HCT116 (cell line): ENCODE results near the gene CNR2. TPM values are rescaled to one million over a fixed set of nuclear protein-coding genes. Genes with fewer than 3 reads are reported as not detected.

Experiments
- ATAC-seq: fragments of 200-7000 bp; cut with Tn5 transposase; 2 replicates; pipeline ENCODE4 v1.9.1; 2020; ENCODE audit warnings: mild to moderate bottlenecking, moderate library complexity
- BruUV-seq: library from RNA; stranded (reverse); fragments of 400-500 nt; replicated peaks from 2 replicates; lab custom pipeline; 2021; lab: Mats Ljungman, UMichigan
- CTCF ChIA-PET: fragments of 300-600 bp; sonication (Branson Sonifier 250); formaldehyde crosslinking; loops from one replicate; lab custom pipeline; 2021; ENCODE audit warnings: antibody characterized with exemption; lab: Charles Lee
- POLR2A ChIA-PET: fragments of 300-600, 350-600 bp; sonication (Branson Sonifier 250); formaldehyde crosslinking; loops from one replicate; lab custom pipeline; 2021; ENCODE audit warnings: antibody characterized with exemption; lab: Charles Lee
- RAD21 ChIA-PET, 2 experiments: fragments of 300-600 bp; sonication (Branson Sonifier 250); formaldehyde crosslinking; loops; one replicate each; lab custom pipeline; 2023; ENCODE audit warnings: low total read pairs in 2 of 2; ENCODE audit not compliant: uncharacterized antibody in 2 of 2, unreplicated experiment in 2 of 2, low non-redundant PET in 1 of 2; lab: Charles Lee
- DNase-seq: peaks from one replicate; pipeline ENCODE4 v3.0.0-alpha.2; 2010; ENCODE audit warnings: low read depth, low spot score
- H2AFZ ChIP-seq: fragments of 200-600 bp; shearing (Covaris generic), sonication (generic); 2 replicates; pipeline ENCODE4 v1.6.1; 2017; ENCODE audit warnings: low read depth, mixed run types, mixed read lengths, antibody characterized with exemption, low read length; ENCODE audit not compliant: poor library complexity, severe bottlenecking
- H3K27ac ChIP-seq: 2 replicates; pipeline ENCODE4 v1.5.1; 2012; ENCODE audit warnings: low read depth, low read length
- H3K27me3 ChIP-seq: fragments of 200-600 bp; sonication (generic); 2 replicates; pipeline ENCODE4 v1.6.1; 2016; ENCODE audit warnings: mixed run types, low read length, mixed read lengths; ENCODE audit not compliant: insufficient read depth
- H3K36me3 ChIP-seq, 2 experiments: fragments of 200-500 bp in 1 of 2; fragments of 200-600 bp in 1 of 2; sonication (Bioruptor generic) in 1 of 2; sonication (generic) in 1 of 2; 2 replicates each; pipeline versions ENCODE4 v1.5.1 to v1.6.1; 2014 to 2016; ENCODE audit warnings: low read length in 2 of 2, inconsistent platforms in 1 of 2, mixed read lengths in 1 of 2, mixed run types in 1 of 2; ENCODE audit not compliant: insufficient read depth in 2 of 2, control insufficient read depth in 1 of 2
- H3K4me1 ChIP-seq, 2 experiments: fragments of 200-600 bp in 1 of 2; sonication (generic) in 1 of 2; 2 replicates each; pipeline versions ENCODE4 v1.5.1 to v1.6.1; 2012 to 2017; ENCODE audit warnings: low read length in 2 of 2, inconsistent platforms in 1 of 2, mild to moderate bottlenecking in 1 of 2, mixed read lengths in 1 of 2, mixed run types in 1 of 2, moderate library complexity in 1 of 2; ENCODE audit not compliant: insufficient read depth in 2 of 2, control insufficient read depth in 1 of 2
- H3K4me2 ChIP-seq: fragments of 200-600 bp; sonication (generic); 2 replicates; pipeline ENCODE4 v1.6.1; 2017; ENCODE audit warnings: mixed run types, low read length, mixed read lengths
- H3K4me3 ChIP-seq, 2 experiments: fragments of 200-600 bp in 1 of 2; sonication (generic) in 1 of 2; replicated peaks in 1 of 2; 2 replicates each; pipeline ENCODE4 v1.5.1; 2011 to 2016; ENCODE audit warnings: low read length in 2 of 2, control low read depth in 1 of 2, low read depth in 1 of 2, mild to moderate bottlenecking in 1 of 2, mixed read lengths in 1 of 2, mixed run types in 1 of 2
- H3K79me2 ChIP-seq: fragments of 200-600 bp; sonication (generic); 2 replicates; pipeline ENCODE4 v1.6.1; 2017; ENCODE audit warnings: mild to moderate bottlenecking, mixed run types, low read length, moderate library complexity, mixed read lengths; ENCODE audit not compliant: insufficient read depth
- H3K9ac ChIP-seq: fragments of 200-600 bp; sonication (generic); 2 replicates; pipeline ENCODE4 v1.6.1; 2016; ENCODE audit warnings: low read length, mixed read lengths
- H3K9me2 ChIP-seq: fragments of 200-600 bp; sonication (generic), shearing (Covaris generic); 2 replicates; pipeline ENCODE4 v1.6.1; 2017; ENCODE audit warnings: mixed run types, mild to moderate bottlenecking, moderate library complexity; ENCODE audit not compliant: insufficient read depth
- H3K9me3 ChIP-seq, 2 experiments: fragments of 200-500 bp in 1 of 2; fragments of 200-600 bp in 1 of 2; sonication (Bioruptor generic) in 1 of 2; sonication (generic) in 1 of 2; 2 replicates each; pipeline ENCODE4 v1.6.1; 2014 to 2017; ENCODE audit warnings: low read length in 2 of 2, mixed read lengths in 2 of 2, inconsistent platforms in 1 of 2, low read depth in 1 of 2, mild to moderate bottlenecking in 1 of 2, mixed run types in 1 of 2, moderate library complexity in 1 of 2; ENCODE audit not compliant: control insufficient read depth in 1 of 2, insufficient read depth in 1 of 2
- H4K20me1 ChIP-seq: fragments of 200-600 bp; sonication (generic), shearing (Covaris generic); 2 replicates; pipeline ENCODE4 v1.6.1; 2017; ENCODE audit warnings: mixed run types, mild to moderate bottlenecking, moderate library complexity; ENCODE audit not compliant: insufficient read depth
- CEBPB ChIP-seq: IDR thresholded peaks from 2 replicates; pipeline ENCODE4 v1.6.1; 2012; ENCODE audit warnings: low read depth
- EGR1 ChIP-seq: IDR thresholded peaks from 2 replicates; pipeline ENCODE4 v1.6.1; 2012; ENCODE audit warnings: low read depth
- ELF1 ChIP-seq: IDR thresholded peaks from 2 replicates; pipeline ENCODE4 v1.6.1; 2012; ENCODE audit warnings: low read depth, borderline replicate concordance
- FOSL1 ChIP-seq: IDR thresholded peaks from 2 replicates; pipeline ENCODE4 v1.6.1; 2012; ENCODE audit warnings: low read depth
- JUND ChIP-seq: IDR thresholded peaks from 2 replicates; pipeline ENCODE4 v1.6.1; 2012
- POLR2A ChIP-seq: IDR thresholded peaks from 2 replicates; pipeline ENCODE4 v1.7.0; 2011; ENCODE audit warnings: borderline replicate concordance; ENCODE audit not compliant: insufficient read depth, insufficient read length; ENCODE audit errors: extremely low read depth
- POLR2AphosphoS5 ChIP-seq: IDR thresholded peaks from 2 replicates; pipeline ENCODE4 v1.6.1; 2011; ENCODE audit warnings: mild to moderate bottlenecking, low read depth, low read length, moderate library complexity
- RAD21 ChIP-seq: IDR thresholded peaks from 2 replicates; pipeline ENCODE4 v1.6.1; 2012; ENCODE audit warnings: low read depth, mild to moderate bottlenecking
- SRF ChIP-seq: IDR thresholded peaks from 2 replicates; pipeline ENCODE4 v1.6.1; 2012; ENCODE audit warnings: low read depth
- YY1 ChIP-seq: IDR thresholded peaks from 2 replicates; pipeline ENCODE4 v1.6.1; 2011; ENCODE audit warnings: low read length, low read depth, moderate library complexity, mild to moderate bottlenecking; ENCODE audit not compliant: insufficient replicate concordance; ENCODE audit errors: extremely low read depth
- intact Hi-C: fragments of 100-400 bp; cut with micrococcal nuclease; formaldehyde crosslinking; loops from 2 replicates; pipeline ENCODE4 v1.10.0; 2022
- total RNA-seq: library from RNA; stranded (reverse); gene quantifications from one replicate; pipeline ENCODE4 v1.2.1, GENCODE V29; 2021; ENCODE audit not compliant: unreplicated experiment
- TF ChIP-seq, protein P1 (sequence below), 3 experiments: fragments of 200-600 bp in 1 of 3; sonication (generic) in 1 of 3; IDR thresholded peaks in 2 of 3; conservative IDR thresholded peaks in 1 of 3; 2 replicates each; pipeline ENCODE4 v1.5.1; 2012 to 2017; ENCODE audit warnings: low read depth in 2 of 3, low read length in 2 of 3, antibody characterized with exemption in 1 of 3, borderline replicate concordance in 1 of 3, control low read depth in 1 of 3, mild to moderate bottlenecking in 1 of 3, mixed read lengths in 1 of 3, mixed run types in 1 of 3, moderate library complexity in 1 of 3; ENCODE audit not compliant: insufficient read depth in 1 of 3
- TF ChIP-seq, protein P2 (sequence below): IDR thresholded peaks from 2 replicates; pipeline ENCODE4 v1.6.1; 2012
- TF ChIP-seq, protein P3 (sequence below): IDR thresholded peaks from 2 replicates; pipeline ENCODE4 v1.6.1; 2012

CNR2 gene
- total RNA-seq, 1 experiment from 2014 or later = 0.05 TPM

DNA sequence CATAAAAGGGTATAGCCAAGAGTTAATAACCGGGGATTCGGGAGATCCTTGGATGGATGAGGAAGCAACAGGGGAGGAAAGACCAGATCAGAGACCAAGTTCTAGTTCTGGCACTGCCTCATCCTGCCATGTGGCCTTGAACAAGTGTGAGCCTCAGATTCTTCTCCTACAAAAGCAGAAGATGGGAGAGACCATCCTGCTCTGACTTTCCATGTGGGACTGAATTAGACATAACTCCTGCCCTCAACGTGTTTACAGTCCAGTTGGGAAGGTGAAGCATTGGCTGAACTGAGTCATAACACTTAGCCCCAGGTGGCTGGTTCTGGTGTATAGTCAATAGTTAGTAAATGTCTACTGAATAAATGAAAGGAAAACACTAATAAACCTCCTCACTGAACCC lies 12.1 kb upstream of the CNR2 start:
- no peaks in the 10 kb centered on the region for H3K27me3 ChIP-seq
- H4K20me1 ChIP-seq = no peaks in the 10 kb centered on the region
- ChIA-PET CTCF (no interaction called here), POLR2A (no interaction called here), RAD21 (no interaction called here)
- intact Hi-C loops = no loop called here
- H3K27ac ChIP-seq = no peak overlapping the region
- DNase-seq = no peak
- no peak overlapping the region for H3K4me3 ChIP-seq
- H3K4me2 ChIP-seq = no peak overlapping the region
- no peak overlapping the region for H2AFZ ChIP-seq
- TF ChIP-seq ELF1 (no peak), EGR1 (no peak), RAD21 (no peak)
- TF ChIP-seq, protein P1, sequence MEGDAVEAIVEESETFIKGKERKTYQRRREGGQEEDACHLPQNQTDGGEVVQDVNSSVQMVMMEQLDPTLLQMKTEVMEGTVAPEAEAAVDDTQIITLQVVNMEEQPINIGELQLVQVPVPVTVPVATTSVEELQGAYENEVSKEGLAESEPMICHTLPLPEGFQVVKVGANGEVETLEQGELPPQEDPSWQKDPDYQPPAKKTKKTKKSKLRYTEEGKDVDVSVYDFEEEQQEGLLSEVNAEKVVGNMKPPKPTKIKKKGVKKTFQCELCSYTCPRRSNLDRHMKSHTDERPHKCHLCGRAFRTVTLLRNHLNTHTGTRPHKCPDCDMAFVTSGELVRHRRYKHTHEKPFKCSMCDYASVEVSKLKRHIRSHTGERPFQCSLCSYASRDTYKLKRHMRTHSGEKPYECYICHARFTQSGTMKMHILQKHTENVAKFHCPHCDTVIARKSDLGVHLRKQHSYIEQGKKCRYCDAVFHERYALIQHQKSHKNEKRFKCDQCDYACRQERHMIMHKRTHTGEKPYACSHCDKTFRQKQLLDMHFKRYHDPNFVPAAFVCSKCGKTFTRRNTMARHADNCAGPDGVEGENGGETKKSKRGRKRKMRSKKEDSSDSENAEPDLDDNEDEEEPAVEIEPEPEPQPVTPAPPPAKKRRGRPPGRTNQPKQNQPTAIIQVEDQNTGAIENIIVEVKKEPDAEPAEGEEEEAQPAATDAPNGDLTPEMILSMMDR (IDR thresholded peaks at IDR 0.05 in 2 of 3, conservative IDR thresholded peaks at IDR 0.05 in 1 of 3; ENCODE audit: borderline replicate concordance in 1 of 3, insufficient read depth in 1 of 3, low read depth in 2 of 3, low read length in 2 of 3) = no peak
- BruUV-seq = no TSS peak
- no peaks in the 10 kb centered on the region for H3K9me3 ChIP-seq
- no peak overlapping the region for H3K9ac ChIP-seq
- H3K36me3 ChIP-seq = no peaks in the 10 kb centered on the region
- no peak for ATAC-seq
- H3K4me1 ChIP-seq = peaks cover under 1 to 8% of the 10 kb centered on the region in 2 experiments; a peak in 3 of 4 replicates
- H3K9me2 ChIP-seq = no peaks in the 10 kb centered on the region
- H3K79me2 ChIP-seq = no peaks in the 10 kb centered on the region

DNA sequence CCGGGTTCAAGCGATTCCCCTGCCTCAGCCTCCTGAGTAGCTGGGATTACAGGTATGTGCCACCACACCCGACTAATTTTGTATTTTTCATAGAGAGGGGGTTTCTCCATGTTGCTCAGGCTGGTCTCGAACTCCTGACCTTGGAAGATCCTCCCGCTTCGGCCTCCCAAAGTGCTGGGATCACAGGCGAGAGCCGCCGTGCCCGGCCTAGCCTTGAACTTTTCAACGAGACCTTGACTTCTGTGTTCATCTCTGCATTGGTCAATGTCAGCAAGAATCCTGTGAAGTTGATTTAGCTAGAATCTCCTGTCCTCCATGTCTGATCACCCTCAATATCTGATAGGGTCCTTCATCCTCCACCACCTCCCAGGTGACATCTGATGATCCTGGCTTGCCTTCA lies 11.4 kb upstream of the CNR2 start:
- Histone ChIP-seq H3K9ac (no peak overlapping the region), H3K9me2 (no peaks in the 10 kb centered on the region), H3K4me2 (no peak overlapping the region), H3K36me3 (no peaks in the 10 kb centered on the region), H3K79me2 (no peaks in the 10 kb centered on the region), H3K27ac (no peak overlapping the region), H3K9me3 (no peaks in the 10 kb centered on the region), H3K27me3 (no peaks in the 10 kb centered on the region), H4K20me1 (no peaks in the 10 kb centered on the region), H3K4me1 (peaks cover 4 to 14% of the 10 kb centered on the region in 2 experiments; a peak in 3 of 4 replicates), H2AFZ (no peak overlapping the region), H3K4me3 (no peak overlapping the region)
- ChIA-PET CTCF (no interaction called here), POLR2A (no interaction called here), RAD21 (no interaction called here)
- no peak for TF ChIP-seq CEBPB
- no peak for TF ChIP-seq SRF
- TF ChIP-seq EGR1 = no peak
- no peak for TF ChIP-seq POLR2A
- TF ChIP-seq YY1 = no peak
- TF ChIP-seq, protein P2, sequence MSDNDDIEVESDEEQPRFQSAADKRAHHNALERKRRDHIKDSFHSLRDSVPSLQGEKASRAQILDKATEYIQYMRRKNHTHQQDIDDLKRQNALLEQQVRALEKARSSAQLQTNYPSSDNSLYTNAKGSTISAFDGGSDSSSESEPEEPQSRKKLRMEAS = no peak
- no peak for TF ChIP-seq POLR2AphosphoS5
- TF ChIP-seq FOSL1 = no peak
- TF ChIP-seq, protein P3, sequence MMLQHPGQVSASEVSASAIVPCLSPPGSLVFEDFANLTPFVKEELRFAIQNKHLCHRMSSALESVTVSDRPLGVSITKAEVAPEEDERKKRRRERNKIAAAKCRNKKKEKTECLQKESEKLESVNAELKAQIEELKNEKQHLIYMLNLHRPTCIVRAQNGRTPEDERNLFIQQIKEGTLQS = no peak
- TF ChIP-seq JUND = no peak
- intact Hi-C loops = no loop called here
- DNase-seq = no peak
- ATAC-seq = no peak
- BruUV-seq = no TSS peak
